Lower leg skin (tissue), 4 donors: ENCODE measurements around the gene ZC3H4. TPM values are rescaled to one million over a fixed set of nuclear protein-coding genes. Genes with fewer than 3 reads are reported as not detected.

Experiments used
- DNase-seq, 2 donors: peaks; one replicate each; pipeline ENCODE4 v3.0.0-alpha.2; 2019; ENCODE audit warnings: low spot score in 2 of 2
- H3K4me3 ChIP-seq: fragments of 200-600 bp; sonication (generic); 2 replicates; pipeline ENCODE4 v1.5.1; 2017; ENCODE audit warnings: mild to moderate bottlenecking, low read depth; ENCODE audit not compliant: poor library complexity, severe bottlenecking
- CTCF ChIP-seq, 3 donors: fragments of 450-650 bp; IDR thresholded peaks; one replicate each; pipeline ENCODE4 v1.5.1; 2016; ENCODE audit warnings: antibody characterized with exemption in 3 of 3, mild to moderate bottlenecking in 3 of 3, moderate library complexity in 2 of 3
- POLR2A ChIP-seq, 2 donors: fragments of 450-650 bp; IDR thresholded peaks; one replicate each; pipeline ENCODE4 v1.6.1; 2016 to 2017; ENCODE audit warnings: antibody characterized with exemption in 2 of 2, mild to moderate bottlenecking in 1 of 2, moderate library complexity in 1 of 2
- WGBS, 2 donors: methylation state at CpG; one replicate each; pipeline ENCODE4 v1.1.5; 2018; 5-methylcytosine and 5-hydroxymethylcytosine counted together
- intact Hi-C: fragments of 100-400 bp; cut with DNase I; formaldehyde crosslinking; loops from one replicate; pipeline ENCODE4 v1.15.0; 2023; ENCODE audit warnings: low total_unique reads
- total RNA-seq, 4 donors: library from RNA; depleted of rRNA; stranded (reverse); fragments of >200 nt; gene quantifications; one replicate each; pipeline ENCODE4 v1.1.0, GENCODE V29; 2016

ZC3H4 gene
- total RNA-seq, 4 donors from 2014 or later, result 21.8 to 29.5 (median 27.6) TPM

- no peak for TF ChIP-seq CTCF (IDR thresholded peaks at IDR 0.05)
- no peak overlapping the region for H3K4me3 ChIP-seq
- intact Hi-C loops, result no loop called here
- no peak for DNase-seq
- 92 to 93% methylated on average over 18 of the region's 18 CpGs for WGBS, 2 donors
These were observed 42.8 kb downstream of the ZC3H4 start for GRCh38 chr19:47070756-47071155.

- no peak overlapping the region for H3K4me3 ChIP-seq
- intact Hi-C loops, result no loop called here
- no peak for DNase-seq
- TF ChIP-seq POLR2A (IDR thresholded peaks at IDR 0.05) (no peak), CTCF (IDR thresholded peaks at IDR 0.05) (no peak)
- WGBS, 2 donors, result 73 to 84% methylated on average over 15 of the region's 15 CpGs
These were observed 43.8 kb downstream of the ZC3H4 start for GRCh38 chr19:47069795-47070194.

GRCh38 chr19:47068876-47069406, 44.6 kb downstream of the ZC3H4 start:
- DNase-seq, result no peak
- TF ChIP-seq CTCF (IDR thresholded peaks at IDR 0.05) (no peak), POLR2A (IDR thresholded peaks at IDR 0.05) (no peak)
- intact Hi-C loops, result no loop called here
- WGBS, 2 donors, result 86 to 89% methylated on average over 16 to 18 of the region's 18 CpGs
- H3K4me3 ChIP-seq, result no peak overlapping the region

- intact Hi-C loops, result no loop called here
- H3K4me3 ChIP-seq, result no peak overlapping the region
- 86 to 87% methylated on average over 8 of the region's 8 CpGs for WGBS, 2 donors
- DNase-seq, result no peak
- TF ChIP-seq CTCF (IDR thresholded peaks at IDR 0.05) (no peak), POLR2A (IDR thresholded peaks at IDR 0.05) (no peak)
These were observed 45.3 kb downstream of the ZC3H4 start for GRCh38 chr19:47068246-47068645.

GRCh38 chr19:47067215-47067847, 46.2 kb downstream of the ZC3H4 start:
- intact Hi-C loops, result no loop called here
- TF ChIP-seq POLR2A (IDR thresholded peaks at IDR 0.05) (no peak), CTCF (IDR thresholded peaks at IDR 0.05) (no peak)
- H3K4me3 ChIP-seq, result no peak overlapping the region
- DNase-seq, result no peak
- 92 to 94% methylated on average over 34 to 35 of the region's 36 CpGs for WGBS, 2 donors
